ENCODE results near the gene CLPTM1L.
A peak's percentile ranks its signal among the peaks of the same experiment; 100 is the strongest.

CLPTM1L gene

GRCh38 chr5:1317921-1318565 is 26.9 kb downstream of the CLPTM1L start:
- H3K79me2 ChIP-seq (ENCODE audit: insufficient read depth, low read depth), result peaks cover 51% of the 10 kb centered on the region
- no peaks in the 10 kb centered on the region for H4K20me1 ChIP-seq (ENCODE audit: insufficient read depth)
- H3K9ac ChIP-seq, result peak overlapping the region; percentile 94; the same call in 1 of the 2 replicates
- no peak overlapping the region for H2AFZ ChIP-seq (ENCODE audit: low read depth)
- no peak for TF ChIP-seq CTCF (conservative IDR thresholded peaks at IDR 0.05; ENCODE audit: low read depth, low read length)
- no peak overlapping the region for H3K4me3 ChIP-seq (IDR thresholded peaks at IDR 0.05; ENCODE audit: insufficient read depth, low read depth, low read length)
- H3K4me2 ChIP-seq, result peak overlapping the region; percentile 85
- peak overlapping the region; percentile 100 for H3K27ac ChIP-seq
- H3K4me1 ChIP-seq (ENCODE audit: low read depth, poor library complexity, severe bottlenecking), result peaks cover 94% of the 10 kb centered on the region
- no peaks in the 10 kb centered on the region for H3K27me3 ChIP-seq (ENCODE audit: insufficient read depth, low read depth)
- peaks cover 22% of the 10 kb centered on the region; the same call in 1 of the 2 replicates for H3K36me3 ChIP-seq (ENCODE audit: insufficient read depth)

- H3K4me3 ChIP-seq (IDR thresholded peaks at IDR 0.05; ENCODE audit: insufficient read depth, low read depth, low read length), result peak overlapping the region; percentile 45
- 0 out of 2 replicates have a peak, but pooled peaks have one; percentile 21 for TF ChIP-seq CTCF (conservative IDR thresholded peaks at IDR 0.05; ENCODE audit: low read depth, low read length)
- H3K36me3 ChIP-seq (ENCODE audit: insufficient read depth), result peaks cover 16% of the 10 kb centered on the region; the same call in 1 of the 2 replicates
- H3K4me2 ChIP-seq, result peak overlapping the region; percentile 85
- no peak overlapping the region for H2AFZ ChIP-seq (ENCODE audit: low read depth)
- H4K20me1 ChIP-seq (ENCODE audit: insufficient read depth), result no peaks in the 10 kb centered on the region
- peak overlapping the region; percentile 94 for H3K9ac ChIP-seq
- peak overlapping the region; percentile 100 for H3K27ac ChIP-seq
- H3K27me3 ChIP-seq (ENCODE audit: insufficient read depth, low read depth), result no peaks in the 10 kb centered on the region
- peaks cover 42% of the 10 kb centered on the region for H3K79me2 ChIP-seq (ENCODE audit: insufficient read depth, low read depth)
- peaks cover 94% of the 10 kb centered on the region for H3K4me1 ChIP-seq (ENCODE audit: low read depth, poor library complexity, severe bottlenecking)
Observed at GRCh38 chr5:1316588-1317340, 28.1 kb downstream of the CLPTM1L start.

- Histone ChIP-seq H3K9ac (peak overlapping the region; percentile 94), H3K79me2 (ENCODE audit: insufficient read depth, low read depth) (peaks cover 34% of the 10 kb centered on the region), H3K4me3 (IDR thresholded peaks at IDR 0.05; ENCODE audit: insufficient read depth, low read depth, low read length) (peak overlapping the region; percentile 45), H3K36me3 (ENCODE audit: insufficient read depth) (peaks cover 12% of the 10 kb centered on the region; the same call in 1 of the 2 replicates), H3K4me1 (ENCODE audit: low read depth, poor library complexity, severe bottlenecking) (peaks cover 94% of the 10 kb centered on the region), H3K4me2 (peak overlapping the region; percentile 85), H3K27ac (peak overlapping the region; percentile 100), H3K27me3 (ENCODE audit: insufficient read depth, low read depth) (no peaks in the 10 kb centered on the region), H4K20me1 (ENCODE audit: insufficient read depth) (no peaks in the 10 kb centered on the region), H2AFZ (ENCODE audit: low read depth) (no peak overlapping the region)
- no peak for TF ChIP-seq CTCF (conservative IDR thresholded peaks at IDR 0.05; ENCODE audit: low read depth, low read length)
Observed at GRCh38 chr5:1315709-1316587, 29.0 kb downstream of the CLPTM1L start.

GRCh38 chr5:1315018-1315708 is 29.7 kb downstream of the CLPTM1L start:
- no peaks in the 10 kb centered on the region for H3K27me3 ChIP-seq (ENCODE audit: insufficient read depth, low read depth)
- H4K20me1 ChIP-seq (ENCODE audit: insufficient read depth), result no peaks in the 10 kb centered on the region
- no peak overlapping the region for H3K4me3 ChIP-seq (IDR thresholded peaks at IDR 0.05; ENCODE audit: insufficient read depth, low read depth, low read length)
- H3K27ac ChIP-seq, result peak overlapping the region; percentile 100
- H2AFZ ChIP-seq (ENCODE audit: low read depth), result no peak overlapping the region
- peak overlapping the region; percentile 94 for H3K9ac ChIP-seq
- peaks cover 94% of the 10 kb centered on the region for H3K4me1 ChIP-seq (ENCODE audit: low read depth, poor library complexity, severe bottlenecking)
- no peak for TF ChIP-seq CTCF (conservative IDR thresholded peaks at IDR 0.05; ENCODE audit: low read depth, low read length)
- H3K36me3 ChIP-seq (ENCODE audit: insufficient read depth), result peaks cover 8% of the 10 kb centered on the region; the same call in 1 of the 2 replicates
- H3K4me2 ChIP-seq, result peak overlapping the region; percentile 85
- H3K79me2 ChIP-seq (ENCODE audit: insufficient read depth, low read depth), result peaks cover 26% of the 10 kb centered on the region
